NT2/D1 (cell line): ENCODE data around the gene ONECUT3.
A peak's percentile ranks its signal among the peaks of the same experiment; 100 is the strongest.

Source experiments
- DNase-seq: peaks from one replicate; pipeline ENCODE4 v3.0.0-alpha.2; 2011; ENCODE audit warnings: low read depth, low spot score
- H3K27me3 ChIP-seq: 2 replicates; pipeline ENCODE4 v1.6.0; 2011; ENCODE audit warnings: mild to moderate bottlenecking; ENCODE audit not compliant: insufficient read length, insufficient read depth
- H3K36me3 ChIP-seq: 2 replicates; pipeline ENCODE4 v1.6.1; 2011; ENCODE audit warnings: mild to moderate bottlenecking, low read length, mixed read lengths; ENCODE audit not compliant: insufficient read depth, insufficient read length
- H3K4me1 ChIP-seq: 2 replicates; pipeline ENCODE4 v1.5.1; 2011; ENCODE audit not compliant: insufficient read depth, insufficient read length
- H3K4me3 ChIP-seq: 2 replicates; pipeline ENCODE4 v1.5.1; 2011; ENCODE audit warnings: low read depth; ENCODE audit not compliant: insufficient read length
- H3K9ac ChIP-seq: 2 replicates; pipeline ENCODE4 v1.6.0; 2011; ENCODE audit warnings: low read depth; ENCODE audit not compliant: insufficient read length
- H3K9me3 ChIP-seq: 2 replicates; pipeline ENCODE4 v1.5.1; 2011; ENCODE audit warnings: mild to moderate bottlenecking, low read length; ENCODE audit not compliant: insufficient read depth
- SUZ12 ChIP-seq: IDR thresholded peaks from 2 replicates; pipeline ENCODE4 v1.6.1; 2011; ENCODE audit not compliant: insufficient read length, insufficient read depth; ENCODE audit errors: extremely low read depth
- YY1 ChIP-seq: IDR thresholded peaks from 2 replicates; pipeline ENCODE4 v1.6.1; 2011; ENCODE audit not compliant: insufficient read length, insufficient read depth
- ZNF274 ChIP-seq: IDR thresholded peaks from 2 replicates; pipeline ENCODE4 v1.6.1; 2011; ENCODE audit warnings: mild to moderate bottlenecking, low read depth, low read length

Gene ONECUT3

DNA sequence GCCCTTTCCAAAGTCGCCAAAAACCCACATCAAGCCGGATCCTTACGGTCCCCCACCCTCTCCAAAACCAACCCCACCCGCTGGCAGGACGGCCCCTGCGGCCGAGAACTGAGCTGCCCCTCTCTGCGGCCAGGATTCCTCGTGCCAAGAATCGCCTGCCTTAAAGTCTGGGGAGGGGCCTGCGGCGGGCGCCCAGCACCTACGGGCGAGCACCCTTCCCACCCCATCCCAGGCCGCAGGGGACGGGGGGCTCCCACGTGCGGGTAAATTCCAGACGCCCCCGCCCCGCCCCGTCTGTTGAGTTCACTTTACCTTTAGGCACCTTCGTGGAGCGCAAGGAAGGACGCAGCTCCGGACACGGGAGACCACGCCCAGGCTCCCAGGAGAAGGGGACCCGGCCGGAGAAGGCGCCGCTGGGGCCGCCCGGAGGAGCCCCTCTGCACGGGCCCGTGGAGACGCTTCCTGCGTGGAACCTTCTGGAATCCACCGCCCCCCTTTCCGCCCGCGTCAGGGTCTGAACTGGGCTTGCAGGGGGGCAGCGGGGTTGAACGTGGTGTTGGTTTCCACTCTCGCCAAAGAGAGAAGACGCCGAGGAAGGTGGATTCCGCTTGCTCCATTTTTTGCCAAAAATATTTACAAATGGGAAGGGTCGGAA is 22.8 kb downstream of the ONECUT3 start:
- H3K4me1 ChIP-seq: peaks cover 4% of the 10 kb centered on the region
- H3K27me3 ChIP-seq: peaks cover 11% of the 10 kb centered on the region
- peaks cover 21% of the 10 kb centered on the region for H3K9me3 ChIP-seq
- no peaks in the 10 kb centered on the region for H3K36me3 ChIP-seq
- no peak for DNase-seq
- no peak overlapping the region for H3K9ac ChIP-seq
- H3K4me3 ChIP-seq: no peak overlapping the region
- TF ChIP-seq YY1: no peak
- no peak for TF ChIP-seq ZNF274
- TF ChIP-seq SUZ12: no peak

DNA sequence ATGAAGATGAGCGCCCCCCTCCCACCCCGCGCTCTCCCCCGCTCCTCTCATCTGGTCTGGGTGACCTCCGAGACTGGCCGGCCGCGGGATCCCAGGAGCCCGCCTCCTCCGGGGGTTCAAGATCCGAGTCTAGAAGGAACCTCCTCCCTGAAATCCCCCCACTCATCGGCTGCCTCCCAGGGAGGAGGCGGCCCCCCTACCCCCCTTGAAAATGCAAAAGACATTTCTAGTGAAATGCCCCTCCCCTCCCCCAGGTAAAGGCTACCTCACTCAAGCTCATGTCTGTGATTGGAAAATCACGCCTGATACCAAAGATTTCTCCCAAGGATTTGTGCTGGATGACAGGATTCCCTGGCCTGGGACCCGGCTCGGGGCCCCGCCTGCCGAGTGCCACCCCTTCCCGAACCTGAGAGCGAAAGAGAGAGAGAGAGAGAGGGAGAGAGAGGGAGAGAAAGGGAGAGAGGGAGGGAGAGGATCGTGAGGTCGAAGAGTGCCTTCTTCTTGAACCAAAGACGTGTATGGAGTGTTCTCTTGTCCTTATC is 23.4 kb downstream of the ONECUT3 start:
- TF ChIP-seq ZNF274 (no peak), SUZ12 (no peak), YY1 (no peak)
- H3K27me3 ChIP-seq: peaks cover 11% of the 10 kb centered on the region
- peaks cover 22% of the 10 kb centered on the region; the same call in 1 of the 2 replicates for H3K9me3 ChIP-seq
- peaks cover 4% of the 10 kb centered on the region for H3K4me1 ChIP-seq
- no peak overlapping the region for H3K4me3 ChIP-seq
- H3K9ac ChIP-seq: no peak overlapping the region
- no peaks in the 10 kb centered on the region for H3K36me3 ChIP-seq
- DNase-seq: no peak

DNA sequence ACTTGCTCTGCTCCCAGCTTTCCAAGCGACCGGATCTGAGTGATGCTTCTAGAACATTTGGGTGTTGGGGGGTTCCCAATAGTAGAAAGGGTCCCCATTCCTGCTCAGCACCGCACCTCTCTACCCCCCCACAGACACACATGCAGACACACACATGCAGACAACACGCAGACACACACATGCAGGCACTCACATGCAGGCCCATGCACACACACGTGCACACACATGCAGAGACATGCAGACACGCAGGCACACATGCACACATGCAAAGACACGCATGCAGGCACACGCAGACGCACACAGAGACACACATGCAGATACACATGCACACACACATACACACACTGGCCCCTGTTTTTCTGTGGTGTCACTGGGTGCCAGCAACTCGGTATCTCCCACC is 23.8 kb downstream of the ONECUT3 start:
- DNase-seq: no peak
- Histone ChIP-seq H3K9ac (no peak overlapping the region), H3K9me3 (peaks cover 26% of the 10 kb centered on the region; the same call in 1 of the 2 replicates), H3K27me3 (peaks cover 11% of the 10 kb centered on the region), H3K4me1 (peaks cover 4% of the 10 kb centered on the region), H3K4me3 (no peak overlapping the region), H3K36me3 (no peaks in the 10 kb centered on the region)
- TF ChIP-seq YY1 (no peak), ZNF274 (no peak)

DNA sequence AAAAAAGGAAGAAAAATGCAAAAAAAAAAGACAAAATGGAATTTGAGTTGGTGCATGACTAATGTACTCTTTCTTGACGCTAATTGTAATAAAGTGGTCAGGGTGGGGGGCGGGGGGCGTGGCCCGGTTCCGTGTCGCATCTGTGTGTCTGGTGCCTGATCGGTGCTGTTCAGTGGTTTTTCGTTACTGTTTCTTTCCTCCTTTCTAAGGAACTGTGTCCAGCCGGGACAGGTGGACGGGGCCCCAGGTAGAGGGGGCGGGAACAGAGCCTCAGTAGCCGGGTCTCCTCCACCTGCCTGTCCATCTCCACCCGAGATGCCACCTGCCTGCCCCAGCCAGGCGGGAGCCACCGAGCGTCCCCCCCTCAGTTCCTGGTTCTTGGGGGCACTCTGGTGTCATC is 26.3 kb downstream of the ONECUT3 start:
- Histone ChIP-seq H3K4me1 (peaks cover 2% of the 10 kb centered on the region), H3K4me3 (no peak overlapping the region), H3K9me3 (peaks cover 30% of the 10 kb centered on the region; the same call in 1 of the 2 replicates), H3K27me3 (peaks cover 2% of the 10 kb centered on the region), H3K36me3 (no peaks in the 10 kb centered on the region), H3K9ac (no peak overlapping the region)
- TF ChIP-seq YY1 (no peak), SUZ12 (no peak), ZNF274 (no peak)
- no peak for DNase-seq

DNA sequence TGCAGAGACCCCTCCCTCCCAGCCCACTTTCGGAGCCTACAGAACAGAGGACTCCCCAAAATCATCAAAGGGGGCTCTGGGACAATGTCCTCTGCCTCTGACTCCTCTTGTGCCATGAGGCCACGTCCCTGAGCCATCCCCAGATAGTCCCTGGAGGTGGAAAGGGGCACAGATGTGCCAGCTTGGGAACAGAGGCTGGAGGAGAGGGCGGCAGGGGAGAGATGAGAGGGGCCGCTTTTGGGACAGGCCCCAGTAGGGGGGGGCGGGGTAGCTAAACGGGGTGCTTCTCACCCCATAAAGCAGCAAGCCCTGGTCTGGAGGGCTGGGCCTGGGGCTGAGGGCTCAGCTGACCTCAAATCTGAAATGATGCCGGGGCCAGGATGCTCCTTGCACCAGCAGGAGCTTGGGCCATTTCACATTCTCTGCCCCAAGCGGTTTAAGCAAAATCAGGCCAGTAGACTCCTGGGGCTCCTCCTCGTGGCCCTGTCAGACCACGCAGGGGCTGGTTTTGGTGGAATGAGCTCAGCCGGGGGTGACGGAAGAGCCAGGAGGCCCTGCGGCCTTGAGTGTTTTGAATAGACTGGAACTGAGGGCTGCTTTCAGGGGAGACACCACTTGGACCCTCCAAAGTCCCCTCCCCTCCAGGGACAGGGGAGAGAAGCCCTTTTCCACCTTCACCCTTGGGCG is 27.1 kb downstream of the ONECUT3 start:
- Histone ChIP-seq H3K36me3 (no peaks in the 10 kb centered on the region), H3K9ac (peak overlapping the region; percentile 36), H3K4me1 (peaks cover 2% of the 10 kb centered on the region), H3K9me3 (peaks cover 25% of the 10 kb centered on the region; the same call in 1 of the 2 replicates), H3K27me3 (no peaks in the 10 kb centered on the region), H3K4me3 (no peak overlapping the region)
- TF ChIP-seq YY1 (no peak), SUZ12 (no peak), ZNF274 (no peak)
- no peak for DNase-seq

DNA sequence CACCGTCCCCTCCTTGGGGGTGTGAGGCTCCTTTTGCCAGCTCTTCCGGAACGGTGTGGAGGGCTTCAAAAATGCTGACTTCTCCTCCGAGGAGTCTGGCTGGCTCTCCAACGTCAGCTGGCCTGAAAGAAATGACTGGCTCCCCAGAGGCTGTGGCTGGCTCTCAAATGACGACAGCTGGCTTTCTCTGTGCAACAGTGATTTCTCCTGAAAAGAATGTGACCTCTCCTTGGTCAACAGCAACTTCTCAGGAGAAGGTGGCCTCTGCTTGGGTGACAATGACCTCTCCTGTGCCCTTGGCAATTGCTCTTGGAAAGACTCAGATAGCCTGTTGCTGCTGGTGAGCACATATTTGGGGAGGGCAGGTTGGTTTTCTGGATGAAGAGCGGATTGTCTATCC is 29.2 kb downstream of the ONECUT3 start:
- H3K9me3 ChIP-seq: peaks cover 16% of the 10 kb centered on the region; the same call in 1 of the 2 replicates
- no peak for TF ChIP-seq YY1
- H3K27me3 ChIP-seq: no peaks in the 10 kb centered on the region

DNA sequence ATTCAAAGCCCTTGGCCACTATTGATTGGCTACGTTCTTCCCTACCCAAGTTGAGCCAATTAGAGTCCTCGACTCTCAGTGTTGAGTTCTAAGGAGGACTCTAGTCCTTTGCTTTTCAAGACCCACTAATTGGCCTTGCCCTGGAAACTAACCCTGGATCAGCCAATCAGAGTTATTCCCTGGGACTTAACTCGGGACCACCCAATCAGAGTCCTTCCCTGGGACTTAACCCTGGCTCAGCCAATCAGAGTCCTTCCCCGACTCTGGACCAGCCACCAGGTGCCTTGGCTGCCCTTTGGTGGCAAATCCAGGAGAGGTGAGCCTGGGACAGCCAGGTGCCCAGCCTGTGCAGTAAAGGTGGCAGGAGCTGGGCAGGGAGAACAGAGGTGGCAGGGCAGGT is 30.0 kb downstream of the ONECUT3 start:
- peaks cover 2% of the 10 kb centered on the region for H3K4me1 ChIP-seq
- DNase-seq: no peak
- H3K9me3 ChIP-seq: peaks cover 16% of the 10 kb centered on the region; the same call in 1 of the 2 replicates
- no peak overlapping the region for H3K4me3 ChIP-seq
- H3K9ac ChIP-seq: no peak overlapping the region
- no peaks in the 10 kb centered on the region for H3K27me3 ChIP-seq
- TF ChIP-seq SUZ12: no peak
- TF ChIP-seq ZNF274: no peak
- TF ChIP-seq YY1: no peak
- no peaks in the 10 kb centered on the region for H3K36me3 ChIP-seq

More for the DNA sequence above, 29.2 kb downstream of the ONECUT3 start:
- H3K9ac ChIP-seq: no peak overlapping the region
- peaks cover 2% of the 10 kb centered on the region for H3K4me1 ChIP-seq
- no peaks in the 10 kb centered on the region for H3K36me3 ChIP-seq
- DNase-seq: no peak
- no peak overlapping the region for H3K4me3 ChIP-seq
